HepG2 (cell line): ENCODE results near the gene AXIN1. TPM values are rescaled to one million over a fixed set of nuclear protein-coding genes. Genes with fewer than 3 reads are reported as not detected.

ENCODE experiments used
- CREB1 ChIP-seq, 2 experiments: fragments of 450-650 bp in 1 of 2; IDR thresholded peaks; 2 replicates each; pipeline ENCODE4 v1.6.1; 2016 to 2017; ENCODE audit warnings: control low read depth in 1 of 2, mild to moderate bottlenecking in 1 of 2, missing compliant biosample characterization in 1 of 2, missing genetic modification characterization in 1 of 2
- JUN ChIP-seq: sonication (generic); formaldehyde crosslinking; IDR thresholded peaks from 2 replicates; pipeline ENCODE4 v1.4.0; 2020; ENCODE audit warnings: mild to moderate bottlenecking, missing genetic modification reagents
- NRL ChIP-seq: sonication (generic); formaldehyde crosslinking; IDR thresholded peaks from 2 replicates; pipeline ENCODE4 v1.5.0; 2020; ENCODE audit warnings: missing genetic modification reagents, mild to moderate bottlenecking, moderate library complexity, borderline replicate concordance
- SALL2 ChIP-seq: sonication (generic); formaldehyde crosslinking; IDR thresholded peaks from 2 replicates; pipeline ENCODE4 v1.8.1; 2023; ENCODE audit warnings: mild to moderate bottlenecking, missing genetic modification reagents, inconsistent platforms
- SAP130 ChIP-seq: IDR thresholded peaks from 2 replicates; pipeline ENCODE4 v1.6.1; 2016; ENCODE audit warnings: low read depth
- ZNF180 ChIP-seq: sonication (generic); formaldehyde crosslinking; IDR thresholded peaks from 2 replicates; pipeline ENCODE4 v1.4.0; 2020; ENCODE audit warnings: low read depth, missing genetic modification reagents, borderline replicate concordance
- ZNF564 ChIP-seq: sonication (generic); formaldehyde crosslinking; IDR thresholded peaks from 2 replicates; pipeline ENCODE4 v1.8.1; 2023; ENCODE audit warnings: mild to moderate bottlenecking, missing genetic modification reagents
- ZNF567 ChIP-seq: sonication (generic); formaldehyde crosslinking; IDR thresholded peaks from 2 replicates; pipeline ENCODE4 v1.8.1; 2023; ENCODE audit warnings: mild to moderate bottlenecking, missing genetic modification reagents, borderline replicate concordance
- ZNF644 ChIP-seq: IDR thresholded peaks from 2 replicates; pipeline ENCODE4 v1.6.1; 2016; ENCODE audit warnings: low read depth
- ZNF777 ChIP-seq: sonication (generic); formaldehyde crosslinking; IDR thresholded peaks from 2 replicates; pipeline ENCODE4 v1.4.0; 2020; ENCODE audit warnings: missing genetic modification reagents
- polyA plus RNA-seq, 8 experiments: library from polyadenylated mRNA; depleted of rRNA in 3 of 8; stranded (reverse) in 7 of 8; unstranded in 1 of 8; fragments of >200 nt; fragmentation: Illumina TruSeq in 4 of 8; extraction: Trizol in 4 of 8; gene quantifications; 2 replicates each; pipeline versions ENCODE4 v1.2.1 to v1.2.3, GENCODE V29; 2011 to 2016; ENCODE audit warnings: low read depth in 4 of 8, missing spikeins in 1 of 8, mixed read lengths in 1 of 8; ENCODE audit not compliant: insufficient read depth in 1 of 8
- total RNA-seq, 5 experiments: library from RNA; depleted of rRNA; stranded (reverse); fragments of >200 nt; fragmentation: Illumina TruSeq; extraction: Trizol; gene quantifications; 2 replicates each; pipeline ENCODE4 v1.2.3, GENCODE V29; 2016; ENCODE audit warnings: low read depth in 1 of 5
- TF ChIP-seq, protein P1 (sequence below): sonication (generic); formaldehyde crosslinking; IDR thresholded peaks from 2 replicates; pipeline ENCODE4 v1.4.0; 2020; ENCODE audit warnings: mild to moderate bottlenecking, missing genetic modification reagents
- TF ChIP-seq, protein P2 (sequence below): sonication (generic); formaldehyde crosslinking; IDR thresholded peaks from 2 replicates; pipeline ENCODE4 v1.5.0; 2020; ENCODE audit warnings: mild to moderate bottlenecking, missing genetic modification reagents, borderline replicate concordance
- TF ChIP-seq, protein P3 (sequence below): sonication (generic); formaldehyde crosslinking; IDR thresholded peaks from 2 replicates; pipeline ENCODE4 v1.4.0; 2020; ENCODE audit warnings: mild to moderate bottlenecking, missing genetic modification reagents
- TF ChIP-seq, protein P4 (sequence below): sonication (generic); formaldehyde crosslinking; conservative IDR thresholded peaks from 2 replicates; pipeline ENCODE4 v1.5.0; 2020; ENCODE audit warnings: missing genetic modification reagents
- TF ChIP-seq, protein P5 (sequence below): sonication (generic); formaldehyde crosslinking; IDR thresholded peaks from 2 replicates; pipeline ENCODE4 v1.9.0; 2021; ENCODE audit warnings: missing genetic modification reagents, mild to moderate bottlenecking, borderline replicate concordance

The AXIN1 gene
- total and polyA plus RNA-seq, 2 of the 13 experiments (the other 11 are each of a cell fraction or from before 2014, with no cell fraction given): 24.0 to 26.0 TPM

DNA sequence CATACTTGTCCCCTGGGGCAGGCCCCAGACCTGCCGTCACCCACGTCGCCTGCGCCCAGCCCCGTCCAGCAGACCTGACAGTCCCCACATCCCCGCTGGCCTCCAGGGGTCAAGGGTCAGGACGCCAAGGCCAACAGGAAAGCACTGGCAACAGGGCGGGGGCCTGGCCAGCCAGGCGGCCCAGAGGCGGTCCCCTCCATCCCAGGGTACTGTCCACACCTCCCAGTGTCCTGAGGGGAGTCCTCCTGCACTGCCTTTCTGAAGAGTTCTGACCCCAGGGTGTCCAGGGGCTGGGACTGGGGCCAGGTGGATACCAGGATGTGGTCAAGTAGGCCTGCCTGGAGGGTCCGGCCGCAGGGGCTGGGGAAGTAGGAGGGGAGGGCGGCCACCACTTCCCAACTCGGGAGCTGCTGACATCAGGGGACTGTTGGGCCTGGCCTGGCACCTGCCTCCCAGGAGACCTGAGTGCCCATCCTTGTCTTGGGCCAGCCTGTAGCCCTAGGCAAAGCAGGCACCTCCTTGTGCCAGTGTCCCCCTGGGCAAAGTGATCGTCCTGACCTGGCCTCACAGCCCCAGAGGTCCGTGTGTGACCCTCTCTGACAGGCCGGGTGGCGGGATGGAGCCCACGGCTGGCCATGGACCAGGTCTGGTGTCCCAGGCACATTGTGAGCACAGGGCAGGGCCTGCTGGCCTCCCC lies 6.7 kb upstream of the AXIN1 start (continued):
- TF ChIP-seq, protein P1, sequence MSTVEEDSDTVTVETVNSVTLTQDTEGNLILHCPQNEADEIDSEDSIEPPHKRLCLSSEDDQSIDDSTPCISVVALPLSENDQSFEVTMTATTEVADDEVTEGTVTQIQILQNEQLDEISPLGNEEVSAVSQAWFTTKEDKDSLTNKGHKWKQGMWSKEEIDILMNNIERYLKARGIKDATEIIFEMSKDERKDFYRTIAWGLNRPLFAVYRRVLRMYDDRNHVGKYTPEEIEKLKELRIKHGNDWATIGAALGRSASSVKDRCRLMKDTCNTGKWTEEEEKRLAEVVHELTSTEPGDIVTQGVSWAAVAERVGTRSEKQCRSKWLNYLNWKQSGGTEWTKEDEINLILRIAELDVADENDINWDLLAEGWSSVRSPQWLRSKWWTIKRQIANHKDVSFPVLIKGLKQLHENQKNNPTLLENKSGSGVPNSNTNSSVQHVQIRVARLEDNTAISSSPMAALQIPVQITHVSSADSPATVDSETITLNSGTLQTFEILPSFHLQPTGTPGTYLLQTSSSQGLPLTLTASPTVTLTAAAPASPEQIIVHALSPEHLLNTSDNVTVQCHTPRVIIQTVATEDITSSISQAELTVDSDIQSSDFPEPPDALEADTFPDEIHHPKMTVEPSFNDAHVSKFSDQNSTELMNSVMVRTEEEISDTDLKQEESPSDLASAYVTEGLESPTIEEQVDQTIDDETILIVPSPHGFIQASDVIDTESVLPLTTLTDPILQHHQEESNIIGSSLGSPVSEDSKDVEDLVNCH: no peak
- peak; percentile 83 for TF ChIP-seq NRL (CRISPR knock-in tag)
- TF ChIP-seq, protein P2, sequence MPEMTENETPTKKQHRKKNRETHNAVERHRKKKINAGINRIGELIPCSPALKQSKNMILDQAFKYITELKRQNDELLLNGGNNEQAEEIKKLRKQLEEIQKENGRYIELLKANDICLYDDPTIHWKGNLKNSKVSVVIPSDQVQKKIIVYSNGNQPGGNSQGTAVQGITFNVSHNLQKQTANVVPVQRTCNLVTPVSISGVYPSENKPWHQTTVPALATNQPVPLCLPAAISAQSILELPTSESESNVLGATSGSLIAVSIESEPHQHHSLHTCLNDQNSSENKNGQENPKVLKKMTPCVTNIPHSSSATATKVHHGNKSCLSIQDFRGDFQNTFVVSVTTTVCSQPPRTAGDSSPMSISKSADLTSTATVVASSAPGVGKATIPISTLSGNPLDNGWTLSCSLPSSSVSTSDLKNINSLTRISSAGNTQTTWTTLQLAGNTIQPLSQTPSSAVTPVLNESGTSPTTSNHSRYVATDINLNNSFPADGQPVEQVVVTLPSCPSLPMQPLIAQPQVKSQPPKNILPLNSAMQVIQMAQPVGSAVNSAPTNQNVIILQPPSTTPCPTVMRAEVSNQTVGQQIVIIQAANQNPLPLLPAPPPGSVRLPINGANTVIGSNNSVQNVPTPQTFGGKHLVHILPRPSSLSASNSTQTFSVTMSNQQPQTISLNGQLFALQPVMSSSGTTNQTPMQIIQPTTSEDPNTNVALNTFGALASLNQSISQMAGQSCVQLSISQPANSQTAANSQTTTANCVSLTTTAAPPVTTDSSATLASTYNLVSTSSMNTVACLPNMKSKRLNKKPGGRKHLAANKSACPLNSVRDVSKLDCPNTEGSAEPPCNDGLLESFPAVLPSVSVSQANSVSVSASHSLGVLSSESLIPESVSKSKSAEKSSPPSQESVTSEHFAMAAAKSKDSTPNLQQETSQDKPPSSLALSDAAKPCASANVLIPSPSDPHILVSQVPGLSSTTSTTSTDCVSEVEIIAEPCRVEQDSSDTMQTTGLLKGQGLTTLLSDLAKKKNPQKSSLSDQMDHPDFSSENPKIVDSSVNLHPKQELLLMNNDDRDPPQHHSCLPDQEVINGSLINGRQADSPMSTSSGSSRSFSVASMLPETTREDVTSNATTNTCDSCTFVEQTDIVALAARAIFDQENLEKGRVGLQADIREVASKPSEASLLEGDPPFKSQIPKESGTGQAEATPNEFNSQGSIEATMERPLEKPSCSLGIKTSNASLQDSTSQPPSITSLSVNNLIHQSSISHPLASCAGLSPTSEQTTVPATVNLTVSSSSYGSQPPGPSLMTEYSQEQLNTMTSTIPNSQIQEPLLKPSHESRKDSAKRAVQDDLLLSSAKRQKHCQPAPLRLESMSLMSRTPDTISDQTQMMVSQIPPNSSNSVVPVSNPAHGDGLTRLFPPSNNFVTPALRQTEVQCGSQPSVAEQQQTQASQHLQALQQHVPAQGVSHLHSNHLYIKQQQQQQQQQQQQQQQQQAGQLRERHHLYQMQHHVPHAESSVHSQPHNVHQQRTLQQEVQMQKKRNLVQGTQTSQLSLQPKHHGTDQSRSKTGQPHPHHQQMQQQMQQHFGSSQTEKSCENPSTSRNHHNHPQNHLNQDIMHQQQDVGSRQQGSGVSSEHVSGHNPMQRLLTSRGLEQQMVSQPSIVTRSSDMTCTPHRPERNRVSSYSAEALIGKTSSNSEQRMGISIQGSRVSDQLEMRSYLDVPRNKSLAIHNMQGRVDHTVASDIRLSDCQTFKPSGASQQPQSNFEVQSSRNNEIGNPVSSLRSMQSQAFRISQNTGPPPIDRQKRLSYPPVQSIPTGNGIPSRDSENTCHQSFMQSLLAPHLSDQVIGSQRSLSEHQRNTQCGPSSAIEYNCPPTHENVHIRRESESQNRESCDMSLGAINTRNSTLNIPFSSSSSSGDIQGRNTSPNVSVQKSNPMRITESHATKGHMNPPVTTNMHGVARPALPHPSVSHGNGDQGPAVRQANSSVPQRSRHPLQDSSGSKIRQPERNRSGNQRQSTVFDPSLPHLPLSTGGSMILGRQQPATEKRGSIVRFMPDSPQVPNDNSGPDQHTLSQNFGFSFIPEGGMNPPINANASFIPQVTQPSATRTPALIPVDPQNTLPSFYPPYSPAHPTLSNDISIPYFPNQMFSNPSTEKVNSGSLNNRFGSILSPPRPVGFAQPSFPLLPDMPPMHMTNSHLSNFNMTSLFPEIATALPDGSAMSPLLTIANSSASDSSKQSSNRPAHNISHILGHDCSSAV (CRISPR knock-in tag): no peak
- no peak for TF ChIP-seq ZNF180
- no peak for TF ChIP-seq JUN (CRISPR knock-in tag)
- peak; percentile 60; the same call in 1 of the 2 replicates for TF ChIP-seq ZNF564 (CRISPR knock-in tag)
- TF ChIP-seq, protein P3, sequence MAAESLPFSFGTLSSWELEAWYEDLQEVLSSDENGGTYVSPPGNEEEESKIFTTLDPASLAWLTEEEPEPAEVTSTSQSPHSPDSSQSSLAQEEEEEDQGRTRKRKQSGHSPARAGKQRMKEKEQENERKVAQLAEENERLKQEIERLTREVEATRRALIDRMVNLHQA (CRISPR knock-in tag): no peak
- TF ChIP-seq, protein P4, sequence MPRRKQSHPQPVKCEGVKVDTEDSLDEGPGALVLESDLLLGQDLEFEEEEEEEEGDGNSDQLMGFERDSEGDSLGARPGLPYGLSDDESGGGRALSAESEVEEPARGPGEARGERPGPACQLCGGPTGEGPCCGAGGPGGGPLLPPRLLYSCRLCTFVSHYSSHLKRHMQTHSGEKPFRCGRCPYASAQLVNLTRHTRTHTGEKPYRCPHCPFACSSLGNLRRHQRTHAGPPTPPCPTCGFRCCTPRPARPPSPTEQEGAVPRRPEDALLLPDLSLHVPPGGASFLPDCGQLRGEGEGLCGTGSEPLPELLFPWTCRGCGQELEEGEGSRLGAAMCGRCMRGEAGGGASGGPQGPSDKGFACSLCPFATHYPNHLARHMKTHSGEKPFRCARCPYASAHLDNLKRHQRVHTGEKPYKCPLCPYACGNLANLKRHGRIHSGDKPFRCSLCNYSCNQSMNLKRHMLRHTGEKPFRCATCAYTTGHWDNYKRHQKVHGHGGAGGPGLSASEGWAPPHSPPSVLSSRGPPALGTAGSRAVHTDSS: no peak
- TF ChIP-seq, protein P5, sequence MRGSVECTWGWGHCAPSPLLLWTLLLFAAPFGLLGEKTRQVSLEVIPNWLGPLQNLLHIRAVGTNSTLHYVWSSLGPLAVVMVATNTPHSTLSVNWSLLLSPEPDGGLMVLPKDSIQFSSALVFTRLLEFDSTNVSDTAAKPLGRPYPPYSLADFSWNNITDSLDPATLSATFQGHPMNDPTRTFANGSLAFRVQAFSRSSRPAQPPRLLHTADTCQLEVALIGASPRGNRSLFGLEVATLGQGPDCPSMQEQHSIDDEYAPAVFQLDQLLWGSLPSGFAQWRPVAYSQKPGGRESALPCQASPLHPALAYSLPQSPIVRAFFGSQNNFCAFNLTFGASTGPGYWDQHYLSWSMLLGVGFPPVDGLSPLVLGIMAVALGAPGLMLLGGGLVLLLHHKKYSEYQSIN (CRISPR knock-in tag): no peak
- TF ChIP-seq ZNF777 (CRISPR knock-in tag): peak; percentile 74; the same call in 1 of the 2 replicates
- no peak for TF ChIP-seq CREB1 (IDR thresholded peaks at IDR 0.05)
- TF ChIP-seq CREB1 (CRISPR knock-in tag; IDR thresholded peaks at IDR 0.05): no peak
- TF ChIP-seq ZNF567: no peak
- no peak for TF ChIP-seq ZNF644
- TF ChIP-seq SAP130 (CRISPR knock-in tag): peak; percentile 90
- no peak for TF ChIP-seq SALL2 (CRISPR knock-in tag)
